T follicular helper cell (primary cell): ENCODE data around the gene HLCS.

Experiments used
- DNase-seq: peaks from one replicate; pipeline ENCODE4 v3.0.0-alpha.2; 2020; ENCODE audit warnings: low read depth

The HLCS gene

DNA sequence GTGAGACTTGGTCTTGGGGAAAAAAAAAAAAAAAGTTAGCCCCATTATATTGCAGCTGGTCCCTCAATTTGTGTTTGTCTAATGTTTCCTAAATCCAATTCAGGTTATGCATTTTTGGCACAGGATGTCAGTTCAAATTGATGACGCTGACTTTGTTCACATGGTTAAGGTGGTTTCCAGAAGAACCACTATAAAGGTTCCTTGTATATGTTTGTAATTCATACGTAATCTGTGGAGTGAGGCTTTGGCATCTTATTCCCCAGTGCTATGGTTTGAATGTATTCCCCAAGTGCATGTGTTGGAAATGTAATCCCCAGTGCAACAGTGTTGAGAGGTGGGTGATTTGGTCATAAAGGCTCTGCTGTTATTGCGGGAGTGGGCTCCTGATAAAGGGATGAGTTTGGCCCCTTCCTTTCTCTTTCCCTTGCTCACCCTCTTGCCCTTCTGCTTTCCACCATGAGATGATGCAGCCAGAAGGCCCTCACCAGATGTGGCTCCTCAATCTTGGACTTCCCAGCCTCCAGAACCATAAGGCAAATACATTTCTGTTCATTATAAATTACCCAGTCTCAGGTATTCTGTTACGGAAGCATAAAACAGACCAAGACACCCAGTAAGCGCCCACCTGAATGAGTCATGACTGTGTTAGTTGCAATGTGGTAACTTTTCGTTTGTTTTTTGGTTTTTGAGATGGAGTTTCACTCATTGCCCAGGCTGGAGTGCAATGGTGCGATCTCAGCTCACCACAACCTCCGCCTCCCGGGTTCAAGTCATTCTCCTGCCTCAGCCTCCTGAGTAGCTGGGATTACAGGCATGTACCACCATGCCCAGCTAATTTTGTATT is 19.5 kb upstream of the HLCS start:
- no peak for DNase-seq

DNA sequence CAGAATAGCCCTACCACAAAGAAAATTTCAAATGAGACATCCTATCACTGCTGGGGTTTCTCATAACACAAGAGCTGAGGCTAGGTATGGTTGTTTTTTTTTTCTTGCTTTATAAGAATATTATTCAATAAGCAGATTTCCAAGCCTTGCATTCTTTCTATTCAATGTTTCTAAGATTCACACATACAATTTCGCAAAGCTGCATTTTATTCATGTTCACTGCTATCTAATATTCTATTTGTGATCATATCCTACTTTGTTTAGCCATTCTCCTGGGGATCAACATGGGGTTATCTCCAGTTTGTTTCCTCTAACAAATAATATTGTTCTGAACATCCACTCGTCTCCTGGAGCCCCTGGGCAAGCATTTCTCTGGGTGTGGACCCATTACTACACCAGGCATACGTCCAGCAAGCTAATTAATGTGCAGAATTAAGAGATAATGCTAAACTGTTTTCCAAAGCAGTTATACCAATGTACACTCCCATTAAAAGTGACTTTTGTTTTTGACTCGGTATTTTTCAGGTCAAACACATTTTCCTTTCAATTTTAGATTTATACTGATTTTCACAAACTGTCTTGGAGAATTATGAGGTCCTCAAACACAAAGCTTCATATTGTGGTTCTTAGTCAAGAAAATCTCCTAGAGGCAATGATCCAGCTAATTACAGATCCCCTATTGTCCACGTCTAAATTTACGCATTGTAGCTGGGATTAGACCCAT is 15.7 kb upstream of the HLCS start:
- no peak for DNase-seq

GRCh38 chr21:36981049-36981391 is 14.6 kb upstream of the HLCS start:
- no peak for DNase-seq

- no peak for DNase-seq
Observed at GRCh38 chr21:36980280-36981048, 14.0 kb upstream of the HLCS start.

DNA sequence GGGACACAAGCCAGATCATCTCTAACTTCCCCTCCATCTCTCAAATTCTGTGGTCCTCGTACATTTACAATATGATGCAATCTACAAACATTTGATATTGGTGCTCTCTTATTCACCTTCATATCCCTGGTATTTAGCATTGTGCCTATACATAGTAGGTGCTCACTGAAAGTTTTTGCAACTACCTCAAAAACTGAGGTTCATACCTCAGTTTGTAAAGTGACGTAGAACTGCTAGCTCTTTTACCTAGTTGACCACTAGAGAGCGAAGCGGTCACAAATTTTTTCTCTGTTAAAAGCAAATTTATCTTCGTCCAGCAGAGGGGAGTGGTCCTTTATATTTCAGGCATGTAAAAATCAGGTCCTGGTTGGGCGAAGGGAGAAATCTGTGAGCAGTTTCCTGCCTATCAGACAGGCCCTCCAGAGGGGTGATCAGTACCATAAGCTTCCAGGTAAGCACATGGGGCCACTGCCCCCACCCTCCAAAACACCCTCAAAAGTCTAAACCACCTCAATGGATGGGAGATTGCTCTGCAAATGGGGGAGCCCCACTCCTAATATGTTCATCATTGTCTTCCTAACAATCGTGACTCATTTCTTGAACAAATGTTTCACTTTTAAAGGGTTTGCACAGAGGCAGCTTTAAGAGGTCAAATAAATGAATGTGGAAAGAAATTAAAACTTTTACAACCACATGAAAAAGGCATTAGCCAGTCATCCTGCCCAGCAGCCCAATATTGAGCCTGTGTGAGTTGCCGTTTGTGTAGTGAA is 10.6 kb upstream of the HLCS start:
- no peak for DNase-seq

DNA sequence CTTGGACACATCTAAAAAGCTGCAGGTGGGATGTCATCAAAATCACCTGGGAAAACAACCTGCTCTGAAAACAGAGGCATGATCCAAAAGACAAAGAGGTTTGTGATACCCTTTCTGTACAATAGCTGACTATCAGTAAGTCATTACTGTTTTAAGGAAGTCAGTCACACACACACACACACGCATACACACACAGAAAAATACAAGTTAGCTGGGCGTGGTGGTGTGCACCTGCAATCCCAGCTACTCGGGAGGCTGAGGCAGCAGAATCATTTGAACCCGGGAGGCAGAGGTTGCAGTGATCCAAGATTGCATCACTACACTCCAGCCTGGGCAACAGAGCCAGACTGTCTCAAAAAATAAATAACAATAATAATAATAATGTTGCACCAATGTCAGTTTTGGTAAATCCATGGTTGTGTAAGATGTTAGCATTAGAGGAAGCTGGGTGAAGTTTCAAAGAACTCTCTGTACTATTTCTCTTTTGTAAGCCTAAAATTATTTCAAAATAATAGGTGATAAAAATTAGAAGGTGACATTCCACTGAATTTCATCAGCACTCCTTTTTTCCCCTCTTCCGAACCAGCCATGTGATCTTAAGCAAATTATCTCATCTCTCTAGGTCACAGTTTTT is 9.9 kb upstream of the HLCS start:
- DNase-seq, result no peak

DNA sequence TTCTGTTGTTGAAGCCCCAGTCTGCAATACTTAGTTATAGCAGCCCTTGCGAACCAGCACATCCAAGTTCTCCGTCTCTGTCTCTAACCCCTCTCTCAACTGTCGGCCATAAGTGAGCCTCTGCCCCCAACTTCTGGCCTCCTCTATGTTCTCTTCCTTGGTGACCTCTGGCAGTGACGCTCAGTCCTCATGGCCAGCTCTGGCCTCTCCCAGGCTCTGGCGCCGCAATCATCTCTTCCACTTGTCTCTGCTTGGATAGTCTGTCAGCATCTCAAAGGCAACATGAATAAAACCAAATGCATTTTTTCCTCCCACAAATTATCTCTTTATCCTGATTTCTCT is 8.4 kb upstream of the HLCS start:
- no peak for DNase-seq

- DNase-seq, result no peak
Observed at GRCh38 chr21:36973986-36974850, 7.7 kb upstream of the HLCS start.

DNA sequence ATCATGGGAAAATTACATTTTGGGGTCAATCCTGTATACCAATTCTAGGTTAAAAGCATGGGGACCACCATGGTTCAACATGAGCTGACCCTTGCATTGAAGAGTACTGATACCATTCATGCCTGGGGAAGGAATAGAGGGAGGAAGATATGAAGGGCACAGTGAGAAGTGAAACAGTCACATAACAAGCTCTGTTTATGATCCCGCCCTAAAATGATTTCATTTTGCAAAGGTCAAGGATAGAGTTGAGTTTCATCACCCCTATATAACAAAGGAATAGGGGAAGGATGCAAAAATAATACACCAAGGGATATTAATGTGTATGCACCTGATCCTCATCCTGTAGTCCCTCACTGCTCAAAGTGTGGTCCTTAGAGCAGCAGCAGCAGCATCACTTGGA is 2.5 kb upstream of the HLCS start:
- no peak for DNase-seq

DNA sequence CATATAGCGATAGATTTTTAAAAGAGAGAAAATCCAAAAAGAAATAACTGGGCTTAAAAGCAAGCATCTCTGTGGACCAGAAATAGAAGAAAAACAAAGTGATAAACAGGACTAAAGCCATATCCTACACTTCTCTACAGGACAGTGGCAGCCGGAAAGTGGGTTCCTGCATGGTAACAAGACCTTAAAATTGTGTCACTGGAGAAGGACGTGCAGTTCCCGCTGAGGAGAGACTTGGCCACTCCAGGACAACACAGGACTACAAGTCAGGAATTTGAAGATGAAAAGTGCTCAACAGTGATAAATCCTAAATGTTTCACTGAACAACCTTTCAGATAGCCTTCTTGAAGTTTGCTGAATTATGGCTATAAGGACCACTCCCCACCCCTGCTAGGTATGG is 1.9 kb upstream of the HLCS start:
- no peak for DNase-seq

- DNase-seq, result no peak
Observed at GRCh38 chr21:36966821-36967768, 626 bp upstream of the HLCS start.

GRCh38 chr21:36965720-36966065 is 776 bp downstream of the HLCS start:
- DNase-seq, result no peak

DNA sequence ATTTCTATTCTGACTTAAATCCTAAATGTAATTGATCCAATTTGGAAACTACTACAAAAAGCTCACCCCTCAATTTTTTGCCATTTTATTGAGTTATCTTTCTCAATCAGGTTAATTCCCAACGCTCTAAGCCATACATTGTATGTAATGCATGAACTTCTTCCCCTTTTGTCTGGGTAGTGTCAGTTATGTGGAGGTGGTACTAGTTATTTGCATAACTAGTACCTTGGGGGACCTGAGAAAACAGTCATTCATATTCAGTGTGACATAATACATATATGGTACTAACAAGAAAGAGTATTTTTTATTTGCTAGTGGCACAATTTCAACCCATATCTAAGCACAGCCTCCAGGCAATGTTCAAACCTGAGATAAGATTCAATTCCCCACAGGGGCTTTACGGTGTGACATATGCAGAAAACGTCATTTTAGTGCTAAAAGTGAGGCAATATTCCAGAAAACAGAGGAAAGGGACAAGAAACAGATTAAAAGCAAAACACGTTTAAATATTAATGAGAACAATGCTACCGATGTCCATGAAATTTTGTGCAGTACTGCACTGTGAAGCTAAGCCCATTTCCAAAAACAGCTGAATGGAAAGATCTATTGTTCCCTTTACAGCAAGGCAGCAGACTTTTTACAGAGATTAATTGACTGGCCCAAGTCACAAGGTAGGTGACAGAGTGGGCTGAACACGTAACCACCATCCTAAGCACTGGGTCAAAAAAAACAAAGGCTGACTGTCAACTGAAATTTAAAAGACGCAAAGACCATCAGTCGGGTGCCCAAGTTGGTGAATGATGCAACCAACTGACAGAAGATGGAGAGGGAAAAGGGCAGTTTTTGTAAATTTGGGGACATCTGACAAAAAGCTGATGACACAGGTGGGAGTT is 1.4 kb downstream of the HLCS start:
- DNase-seq, result no peak

GRCh38 chr21:36964398-36964797 is 2.1 kb downstream of the HLCS start:
- DNase-seq, result no peak

- DNase-seq, result no peak
Observed at GRCh38 chr21:36962098-36962780, 4.2 kb downstream of the HLCS start.

GRCh38 chr21:36960676-36961284 is 5.7 kb downstream of the HLCS start:
- DNase-seq, result no peak

- no peak for DNase-seq
Observed at GRCh38 chr21:36959020-36959835, 7.2 kb downstream of the HLCS start.
